ENCODE results near the gene PTTG1IP.

The PTTG1IP gene

DNA sequence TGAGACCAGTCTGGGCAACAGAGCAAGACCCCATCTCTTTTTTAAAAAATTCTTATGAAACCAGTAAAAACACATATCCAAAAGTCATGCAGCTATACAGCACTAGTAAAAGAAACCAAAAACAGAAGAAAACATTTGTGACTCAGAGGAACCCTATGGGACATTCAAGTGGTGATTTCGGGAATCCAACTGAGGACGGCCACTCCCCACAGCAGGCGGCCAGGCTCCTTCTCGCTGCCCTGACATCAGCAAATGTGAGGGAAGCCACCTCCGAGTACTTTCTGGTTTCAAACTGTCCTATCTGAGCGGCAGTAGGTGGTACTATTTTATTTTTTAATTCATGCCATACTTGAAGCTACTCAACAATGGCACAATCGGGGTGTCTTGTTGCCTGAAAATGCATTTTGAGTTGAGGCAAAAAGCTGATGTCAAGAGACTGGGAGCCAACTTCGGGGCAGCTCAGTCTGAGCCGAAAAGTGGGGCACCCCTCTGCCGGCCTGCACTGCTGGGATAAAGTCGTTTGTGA lies 58.9 kb downstream of the PTTG1IP start:
- H3K79me2 ChIP-seq (ENCODE audit: insufficient read depth, low read depth) = peaks cover 62% of the 10 kb centered on the region
- H3K27me3 ChIP-seq (ENCODE audit: insufficient read depth, low read depth) = no peaks in the 10 kb centered on the region
- no peaks in the 10 kb centered on the region for H3K36me3 ChIP-seq (ENCODE audit: insufficient read depth)
- no peak overlapping the region for H3K4me2 ChIP-seq
- TF ChIP-seq, protein P1, sequence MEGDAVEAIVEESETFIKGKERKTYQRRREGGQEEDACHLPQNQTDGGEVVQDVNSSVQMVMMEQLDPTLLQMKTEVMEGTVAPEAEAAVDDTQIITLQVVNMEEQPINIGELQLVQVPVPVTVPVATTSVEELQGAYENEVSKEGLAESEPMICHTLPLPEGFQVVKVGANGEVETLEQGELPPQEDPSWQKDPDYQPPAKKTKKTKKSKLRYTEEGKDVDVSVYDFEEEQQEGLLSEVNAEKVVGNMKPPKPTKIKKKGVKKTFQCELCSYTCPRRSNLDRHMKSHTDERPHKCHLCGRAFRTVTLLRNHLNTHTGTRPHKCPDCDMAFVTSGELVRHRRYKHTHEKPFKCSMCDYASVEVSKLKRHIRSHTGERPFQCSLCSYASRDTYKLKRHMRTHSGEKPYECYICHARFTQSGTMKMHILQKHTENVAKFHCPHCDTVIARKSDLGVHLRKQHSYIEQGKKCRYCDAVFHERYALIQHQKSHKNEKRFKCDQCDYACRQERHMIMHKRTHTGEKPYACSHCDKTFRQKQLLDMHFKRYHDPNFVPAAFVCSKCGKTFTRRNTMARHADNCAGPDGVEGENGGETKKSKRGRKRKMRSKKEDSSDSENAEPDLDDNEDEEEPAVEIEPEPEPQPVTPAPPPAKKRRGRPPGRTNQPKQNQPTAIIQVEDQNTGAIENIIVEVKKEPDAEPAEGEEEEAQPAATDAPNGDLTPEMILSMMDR (conservative IDR thresholded peaks at IDR 0.05; ENCODE audit: low read depth, low read length) = no peak
- peaks cover 9% of the 10 kb centered on the region; the same call in 1 of the 2 replicates for H4K20me1 ChIP-seq (ENCODE audit: insufficient read depth)
- H3K27ac ChIP-seq = no peak overlapping the region
- no peaks in the 10 kb centered on the region for H3K4me1 ChIP-seq (ENCODE audit: low read depth, poor library complexity, severe bottlenecking)
- H2AFZ ChIP-seq (ENCODE audit: low read depth) = no peak overlapping the region
- no peak overlapping the region for H3K4me3 ChIP-seq (IDR thresholded peaks at IDR 0.05; ENCODE audit: insufficient read depth, low read depth, low read length)
- no peak overlapping the region for H3K9ac ChIP-seq

GRCh38 chr21:44813727-44814126 lies 59.8 kb downstream of the PTTG1IP start:
- H2AFZ ChIP-seq (ENCODE audit: low read depth) = no peak overlapping the region
- H3K27me3 ChIP-seq (ENCODE audit: insufficient read depth, low read depth) = no peaks in the 10 kb centered on the region
- no peak overlapping the region for H3K27ac ChIP-seq
- no peak overlapping the region for H3K4me2 ChIP-seq
- no peak overlapping the region for H3K4me3 ChIP-seq (IDR thresholded peaks at IDR 0.05; ENCODE audit: insufficient read depth, low read depth, low read length)
- H3K36me3 ChIP-seq (ENCODE audit: insufficient read depth) = 0 out of 2 replicates have a peak, but pooled peaks cover under 1% of the 10 kb centered on the region
- TF ChIP-seq, protein P1 (conservative IDR thresholded peaks at IDR 0.05; ENCODE audit: low read depth, low read length) = no peak
- peaks cover 9% of the 10 kb centered on the region; the same call in 1 of the 2 replicates for H4K20me1 ChIP-seq (ENCODE audit: insufficient read depth)
- H3K9ac ChIP-seq = no peak overlapping the region
- H3K4me1 ChIP-seq (ENCODE audit: low read depth, poor library complexity, severe bottlenecking) = no peaks in the 10 kb centered on the region
- peaks cover 62% of the 10 kb centered on the region for H3K79me2 ChIP-seq (ENCODE audit: insufficient read depth, low read depth)

- Histone ChIP-seq H3K27me3 (ENCODE audit: insufficient read depth, low read depth) (no peaks in the 10 kb centered on the region), H3K4me3 (IDR thresholded peaks at IDR 0.05; ENCODE audit: insufficient read depth, low read depth, low read length) (no peak overlapping the region), H3K79me2 (ENCODE audit: insufficient read depth, low read depth) (peaks cover 62% of the 10 kb centered on the region), H3K27ac (no peak overlapping the region), H3K4me1 (ENCODE audit: low read depth, poor library complexity, severe bottlenecking) (no peaks in the 10 kb centered on the region), H4K20me1 (ENCODE audit: insufficient read depth) (peaks cover 9% of the 10 kb centered on the region; the same call in 1 of the 2 replicates), H2AFZ (ENCODE audit: low read depth) (no peak overlapping the region), H3K9ac (no peak overlapping the region), H3K4me2 (no peak overlapping the region), H3K36me3 (ENCODE audit: insufficient read depth) (0 out of 2 replicates have a peak, but pooled peaks cover 5% of the 10 kb centered on the region)
- TF ChIP-seq, protein P1 (conservative IDR thresholded peaks at IDR 0.05; ENCODE audit: low read depth, low read length) = no peak
Measured at GRCh38 chr21:44813149-44813548, 60.3 kb downstream of the PTTG1IP start.

GRCh38 chr21:44812640-44813039 lies 60.9 kb downstream of the PTTG1IP start:
- H3K9ac ChIP-seq = no peak overlapping the region
- H2AFZ ChIP-seq (ENCODE audit: low read depth) = no peak overlapping the region
- no peaks in the 10 kb centered on the region for H3K4me1 ChIP-seq (ENCODE audit: low read depth, poor library complexity, severe bottlenecking)
- H4K20me1 ChIP-seq (ENCODE audit: insufficient read depth) = peaks cover 9% of the 10 kb centered on the region; the same call in 1 of the 2 replicates
- no peaks in the 10 kb centered on the region for H3K27me3 ChIP-seq (ENCODE audit: insufficient read depth, low read depth)
- TF ChIP-seq, protein P1 (conservative IDR thresholded peaks at IDR 0.05; ENCODE audit: low read depth, low read length) = no peak
- 0 out of 2 replicates have a peak, but pooled peaks cover 5% of the 10 kb centered on the region for H3K36me3 ChIP-seq (ENCODE audit: insufficient read depth)
- no peak overlapping the region for H3K4me3 ChIP-seq (IDR thresholded peaks at IDR 0.05; ENCODE audit: insufficient read depth, low read depth, low read length)
- H3K79me2 ChIP-seq (ENCODE audit: insufficient read depth, low read depth) = peaks cover 62% of the 10 kb centered on the region
- H3K27ac ChIP-seq = no peak overlapping the region
- no peak overlapping the region for H3K4me2 ChIP-seq
